ENCODE data around the gene FYTTD1.

DNA sequence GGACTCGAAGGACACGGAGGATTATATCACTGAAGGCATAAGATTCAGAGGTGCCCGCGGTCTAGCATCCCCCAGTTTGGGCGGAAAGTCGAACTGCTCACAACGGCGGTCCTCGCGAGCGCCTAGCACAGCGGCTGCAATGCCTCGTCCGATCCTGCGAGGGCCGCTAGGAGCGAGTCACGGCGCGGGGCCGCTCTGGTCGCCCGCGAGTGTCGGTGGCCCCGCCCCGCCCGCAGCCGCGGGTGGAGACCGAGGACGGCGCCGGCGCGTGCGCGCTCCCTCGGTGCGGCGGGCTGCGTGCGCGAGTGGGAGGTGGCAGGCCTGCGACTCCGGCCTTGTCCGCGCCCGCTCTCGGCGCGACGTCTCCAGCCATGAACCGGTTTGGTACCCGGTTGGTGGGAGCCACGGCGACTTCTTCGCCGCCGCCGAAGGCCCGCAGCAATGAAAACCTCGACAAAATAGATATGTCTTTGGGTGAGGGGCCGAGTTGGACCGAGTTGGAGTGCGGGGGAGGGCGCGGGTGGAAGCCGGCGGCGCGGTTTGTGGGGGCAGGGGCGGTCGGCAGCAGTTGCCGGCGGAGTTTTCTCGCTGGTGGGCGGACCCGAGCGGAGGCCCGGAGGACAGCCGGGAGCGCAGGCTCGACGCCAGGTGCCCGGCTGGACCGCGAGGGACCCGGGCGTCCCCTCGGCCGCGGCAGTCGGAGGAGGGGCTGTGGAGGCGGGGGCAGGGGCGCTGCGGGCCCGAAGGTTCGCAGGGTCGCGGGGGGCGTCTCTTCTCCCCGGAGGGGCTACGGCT, at the start of gene FYTTD1:
- no peak for TF ChIP-seq NR3C1 (IDR thresholded peaks at IDR 0.05)
- TF ChIP-seq RAD21 (conservative IDR thresholded peaks at IDR 0.05 in 1 of 2, IDR thresholded peaks at IDR 0.05 in 1 of 2): no peak; a peak in 1 of 5 replicates
- TF ChIP-seq RNF2 (IDR thresholded peaks at IDR 0.05; ENCODE audit: borderline replicate concordance, low read depth): no peak
- TF ChIP-seq CHD2 (IDR thresholded peaks at IDR 0.05; ENCODE audit: low read length, partially characterized antibody): peak; percentile 33
- TF ChIP-seq HOXA7 (CRISPR knock-in tag; IDR thresholded peaks at IDR 0.05): no peak
- peak; percentile 35; the same call in 1 of the 3 replicates for TF ChIP-seq CTCF (IDR thresholded peaks at IDR 0.05)
- peak; percentile 78 for TF ChIP-seq POLR2A (IDR thresholded peaks at IDR 0.05; ENCODE audit: low read length)
- no peak for TF ChIP-seq BHLHE40 (IDR thresholded peaks at IDR 0.05; ENCODE audit: low read depth, low read length)
- TF ChIP-seq KDM1A (IDR thresholded peaks at IDR 0.05; ENCODE audit: low read depth): no peak
- no peak for TF ChIP-seq JUNB (IDR thresholded peaks at IDR 0.05)
- no peak for TF ChIP-seq FOSL2 (IDR thresholded peaks at IDR 0.05)
- no peak for TF ChIP-seq FOSL2 (CRISPR knock-in tag; IDR thresholded peaks at IDR 0.05)

All from A549 (cell line).